ENCODE results near the gene IFIT1. TPM values are rescaled to one million over a fixed set of nuclear protein-coding genes. Genes with fewer than 3 reads are reported as not detected.
A peak's percentile ranks its signal among the peaks of the same experiment; 100 is the strongest.
"Not testable (repeated sequence)": the region's sequence is repeated elsewhere in the genome, so short reads cannot be mapped to it uniquely, and the experiment has no call there.

The IFIT1 gene
- total RNA-seq, 3 donors from 2014 or later: 0.13 to 0.41 (median 0.28) TPM

DNA sequence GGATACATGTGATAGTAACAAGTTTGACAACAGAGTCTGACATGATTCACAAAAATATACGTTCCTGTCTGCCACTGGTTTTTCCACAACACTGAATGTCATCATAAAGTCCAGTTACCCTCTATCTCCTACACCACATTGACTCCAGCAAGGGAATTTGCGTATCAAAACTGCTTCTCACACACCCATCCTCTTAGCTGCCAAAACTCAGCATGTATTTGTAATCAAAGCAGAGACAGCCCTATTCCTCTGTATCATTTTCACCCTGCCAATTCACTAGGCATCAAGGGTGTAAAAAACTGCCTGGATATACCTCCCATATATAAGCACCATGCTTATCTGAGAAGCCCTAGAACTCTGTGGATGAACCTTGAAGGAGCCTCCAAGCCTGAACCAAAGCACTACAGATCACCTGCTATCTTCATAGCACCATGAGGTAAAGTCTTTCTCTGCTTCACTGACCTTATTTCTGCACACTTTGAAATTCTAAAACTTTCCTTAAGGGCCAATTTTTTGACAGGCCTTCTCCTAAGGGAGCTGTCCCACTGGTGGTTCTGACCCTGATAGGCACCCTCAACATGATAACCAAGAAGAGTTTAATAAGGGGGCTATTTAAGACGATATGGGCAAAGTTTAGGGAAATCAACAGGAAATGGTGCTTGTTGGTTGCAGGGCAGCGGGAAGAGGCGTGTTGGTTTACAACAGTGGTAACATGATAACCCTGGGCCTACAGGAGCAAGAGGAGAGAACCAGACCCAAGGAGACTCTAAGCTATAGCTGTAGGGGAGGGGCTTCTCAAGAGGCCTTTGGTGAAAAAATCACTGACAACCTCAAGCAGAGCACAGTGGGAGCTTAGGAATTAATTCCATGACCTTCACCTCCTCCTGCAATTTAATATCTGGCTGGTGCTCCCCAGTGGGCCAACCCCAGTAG lies 14.5 kb upstream of the IFIT1 start, which contains the start of gene IFIT1B:
TSS of gene IFIT1B (plus strand) at position 352 of the 933 bp plus-strand sequence. CDS start at position 432, 80 bp downstream.
- Mint-ChIP-seq H3K4me1 (ENCODE audit: low read depth) (peaks cover 2% of the 10 kb centered on the region), H3K27me3 (ENCODE audit: low read depth) (no peaks in the 10 kb centered on the region), H3K9me3 (no peaks in the 10 kb centered on the region), H3K4me3 (no peak within 1 kb of the TSS), H3K36me3 (ENCODE audit: insufficient read depth) (no peaks in the 10 kb centered on the region)
- DNase-seq (no peak), ATAC-seq (no peak)

DNA sequence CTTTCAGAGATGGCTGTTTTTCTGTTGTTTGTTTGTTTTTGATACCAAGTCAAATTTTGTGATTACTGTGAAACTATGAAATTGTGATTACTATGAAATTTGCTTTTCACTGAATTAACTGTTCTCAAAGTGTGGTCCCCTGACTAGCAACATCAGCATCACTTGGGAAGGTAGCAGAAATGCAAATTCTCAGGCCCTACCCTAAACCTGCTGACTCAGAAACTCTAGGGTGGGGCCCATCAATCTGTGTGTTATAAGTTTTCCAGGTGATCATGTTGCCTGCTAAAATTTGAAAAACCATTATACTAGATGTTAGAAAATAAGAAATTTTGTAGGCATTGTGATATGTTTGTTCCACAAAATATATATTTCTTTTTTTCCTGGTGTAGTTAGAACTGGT lies 13.3 kb upstream of the IFIT1 start:
- Mint-ChIP-seq H3K9me3 (no peaks in the 10 kb centered on the region), H3K4me3 (no peak overlapping the region), H3K4me1 (ENCODE audit: low read depth) (peaks cover 2% of the 10 kb centered on the region), H3K27me3 (ENCODE audit: low read depth) (no peaks in the 10 kb centered on the region), H3K36me3 (ENCODE audit: insufficient read depth) (no peaks in the 10 kb centered on the region)
- no peak for DNase-seq
- no peak for ATAC-seq

GRCh38 chr10:89382757-89383156 lies 9.7 kb upstream of the IFIT1 start:
- H3K4me1 Mint-ChIP-seq (ENCODE audit: low read depth): peaks cover 2% of the 10 kb centered on the region
- no peaks in the 10 kb centered on the region for H3K9me3 Mint-ChIP-seq
- ATAC-seq: peak; percentile 65 to 71
- no peaks in the 10 kb centered on the region for H3K36me3 Mint-ChIP-seq (ENCODE audit: insufficient read depth)
- no peak for DNase-seq
- no peaks in the 10 kb centered on the region for H3K27me3 Mint-ChIP-seq (ENCODE audit: low read depth)
- no peak overlapping the region for H3K4me3 Mint-ChIP-seq

DNA sequence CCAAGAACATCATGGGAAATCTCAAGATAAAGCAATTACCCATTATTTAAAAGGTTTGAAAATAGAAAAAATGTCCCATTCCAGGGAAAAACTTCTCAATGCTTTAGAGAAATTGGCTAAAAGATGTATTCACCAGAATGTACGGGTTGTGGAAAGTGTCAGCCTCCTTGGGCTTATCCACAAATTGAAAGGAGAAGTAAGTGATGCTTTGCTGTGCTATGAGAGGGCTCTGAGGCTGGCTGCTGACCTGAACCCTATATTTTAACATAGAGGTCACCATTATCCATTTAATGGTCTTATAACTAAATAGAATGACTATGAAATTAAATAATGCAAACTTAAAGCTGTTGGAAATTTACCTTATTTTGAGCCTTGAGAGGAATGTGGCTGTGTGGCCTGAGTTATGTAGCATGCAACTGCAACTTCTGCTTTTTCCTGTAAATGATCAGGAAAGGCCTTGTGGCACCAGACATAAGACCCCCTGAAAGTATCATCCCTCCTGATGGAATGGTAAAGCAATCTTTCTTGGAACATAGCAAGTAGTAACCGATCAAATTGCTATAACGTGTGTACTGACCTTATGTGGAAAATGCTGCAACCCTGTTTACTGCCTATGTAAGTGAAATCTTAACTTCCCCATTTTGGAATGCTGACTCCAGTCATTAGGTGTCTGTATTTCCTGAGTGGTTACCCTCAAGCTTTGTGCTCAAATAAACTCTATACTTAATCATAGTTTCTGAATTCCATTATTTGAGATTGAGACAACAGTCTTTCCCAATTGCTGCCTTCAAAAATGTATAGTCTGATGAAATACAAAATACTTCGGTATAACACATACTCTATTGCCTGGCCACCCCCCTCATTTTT lies 7.7 kb upstream of the IFIT1 start:
- Mint-ChIP-seq H3K9me3 (no peaks in the 10 kb centered on the region), H3K4me1 (ENCODE audit: low read depth) (peaks cover 2% of the 10 kb centered on the region), H3K27me3 (ENCODE audit: low read depth) (no peaks in the 10 kb centered on the region), H3K4me3 (no peak overlapping the region), H3K36me3 (ENCODE audit: insufficient read depth) (no peaks in the 10 kb centered on the region)
- no peak for ATAC-seq
- DNase-seq: no peak

- no peak for DNase-seq
Measured at GRCh38 chr10:89388806-89389205, 3.6 kb upstream of the IFIT1 start.

DNA sequence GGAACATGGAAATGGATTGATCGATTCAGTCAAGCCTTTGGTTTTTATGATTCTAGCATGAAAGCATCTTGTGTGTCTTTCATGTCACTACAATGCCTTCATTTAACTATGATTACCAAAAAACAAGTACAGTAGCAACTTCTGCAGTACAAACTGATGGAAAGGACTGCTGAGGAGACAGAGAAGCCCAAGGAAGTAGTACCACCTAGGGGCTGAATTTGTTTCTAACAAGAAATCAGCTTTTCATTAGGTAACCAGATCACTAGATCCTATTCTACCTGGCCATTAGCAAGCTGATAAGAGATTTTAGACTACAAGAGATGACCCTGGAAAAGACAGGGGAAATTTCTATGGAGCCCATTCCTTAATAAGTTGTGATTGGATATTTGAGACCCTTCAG lies 3.2 kb upstream of the IFIT1 start:
- no peaks in the 10 kb centered on the region for H3K36me3 Mint-ChIP-seq (ENCODE audit: insufficient read depth)
- no peak overlapping the region for H3K4me3 Mint-ChIP-seq
- ATAC-seq: no peak
- no peaks in the 10 kb centered on the region for H3K27me3 Mint-ChIP-seq (ENCODE audit: low read depth)
- H3K9me3 Mint-ChIP-seq: no peaks in the 10 kb centered on the region
- peaks cover 22% of the 10 kb centered on the region for H3K4me1 Mint-ChIP-seq (ENCODE audit: low read depth)
- DNase-seq: no peak

More at GRCh38 chr10:89388806-89389205, 3.6 kb upstream of the IFIT1 start:
- no peak overlapping the region for H3K4me3 Mint-ChIP-seq
- ATAC-seq: no peak
- H3K9me3 Mint-ChIP-seq: no peaks in the 10 kb centered on the region
- H3K27me3 Mint-ChIP-seq (ENCODE audit: low read depth): no peaks in the 10 kb centered on the region
- H3K4me1 Mint-ChIP-seq (ENCODE audit: low read depth): peaks cover 17% of the 10 kb centered on the region
- no peaks in the 10 kb centered on the region for H3K36me3 Mint-ChIP-seq (ENCODE audit: insufficient read depth)

DNA sequence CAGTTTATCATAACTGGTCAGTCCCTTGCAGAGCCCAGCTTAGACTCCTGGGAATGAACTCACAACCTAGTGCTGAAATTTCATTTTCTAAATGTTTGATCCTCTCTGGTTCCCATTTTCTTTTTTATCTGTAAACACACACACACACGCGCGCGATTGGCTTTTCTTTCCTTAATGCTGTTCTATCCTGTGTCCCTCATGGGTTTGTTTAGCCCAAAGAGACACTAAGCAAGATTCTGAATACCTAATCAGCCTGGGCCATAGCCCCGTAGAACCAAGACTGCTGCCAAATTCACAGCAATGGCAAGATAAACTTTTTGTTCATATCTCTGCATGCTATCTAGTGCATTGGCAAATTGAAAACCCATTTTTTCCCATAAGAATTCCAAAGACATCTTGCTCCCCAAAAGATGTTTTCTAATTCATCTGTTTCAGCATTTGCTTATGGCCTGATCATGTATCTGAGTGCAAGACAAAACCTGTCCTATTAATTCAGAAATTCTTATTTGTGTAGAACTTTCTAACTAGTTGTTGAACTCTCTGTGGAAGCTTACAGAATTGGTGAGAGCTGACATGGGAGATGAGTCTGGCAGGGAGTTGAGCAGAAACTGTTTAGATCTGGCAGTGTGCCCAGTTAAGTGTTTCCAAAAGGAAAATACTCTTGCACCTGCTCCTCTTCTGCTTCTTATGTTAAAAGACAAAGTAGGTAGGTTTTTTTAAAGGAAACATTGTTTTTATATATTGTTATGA lies 1.8 kb upstream of the IFIT1 start:
- H3K4me1 Mint-ChIP-seq (ENCODE audit: low read depth): peaks cover 30% of the 10 kb centered on the region

DNA sequence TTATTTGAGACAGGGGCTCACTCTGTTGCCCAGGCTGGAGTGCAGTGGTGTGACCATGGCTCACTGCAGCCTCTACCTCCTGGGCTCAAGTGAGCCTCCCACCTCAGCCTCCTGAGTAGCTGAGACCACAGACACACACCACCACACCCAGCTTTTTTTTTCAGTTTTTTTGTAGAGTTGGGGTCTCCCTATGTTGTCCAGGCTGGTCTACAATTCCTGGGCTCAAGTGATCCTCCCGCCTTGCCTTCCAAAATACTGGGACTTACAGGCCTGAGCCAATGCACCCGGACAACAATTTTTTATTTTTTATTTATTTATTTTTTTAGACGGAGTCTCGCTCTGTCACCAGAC lies 1.2 kb upstream of the IFIT1 start:
- peaks cover 31% of the 10 kb centered on the region for H3K4me1 Mint-ChIP-seq (ENCODE audit: low read depth)
- not testable (repeated sequence) for ATAC-seq, DNase-seq

More for the DNA sequence above, 1.8 kb upstream of the IFIT1 start:
- no peaks in the 10 kb centered on the region for H3K9me3 Mint-ChIP-seq
- H3K4me3 Mint-ChIP-seq: no peak overlapping the region
- no peak for DNase-seq
- H3K27me3 Mint-ChIP-seq (ENCODE audit: low read depth): no peaks in the 10 kb centered on the region
- H3K36me3 Mint-ChIP-seq (ENCODE audit: insufficient read depth): peaks cover 6% of the 10 kb centered on the region
- no peak for ATAC-seq

DNA sequence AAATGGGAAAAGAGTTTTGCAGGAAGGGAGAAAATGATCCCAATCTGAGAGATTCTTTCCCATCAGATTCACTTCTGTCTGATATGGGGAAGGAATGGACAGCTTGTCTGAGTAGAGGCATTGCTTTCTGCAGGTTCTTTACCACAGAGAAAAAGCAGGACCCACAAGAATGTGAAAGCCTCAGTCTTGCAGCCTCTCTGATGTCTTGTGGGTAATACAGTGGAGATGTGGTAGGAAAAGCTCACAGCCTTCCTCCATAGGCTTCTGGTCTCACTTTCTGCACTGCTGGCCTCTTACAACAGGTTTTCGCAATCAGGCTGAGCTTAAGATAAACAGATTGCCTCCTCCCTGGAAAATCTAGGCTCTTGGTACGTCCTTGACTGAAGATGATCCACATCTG lies 551 bp downstream of the IFIT1 start:
- H3K9me3 Mint-ChIP-seq: no peaks in the 10 kb centered on the region
- DNase-seq (no peak), ATAC-seq (no peak)
- H3K27me3 Mint-ChIP-seq (ENCODE audit: low read depth): no peaks in the 10 kb centered on the region
- peaks cover 10% of the 10 kb centered on the region for H3K36me3 Mint-ChIP-seq (ENCODE audit: insufficient read depth)
- peak overlapping the region; percentile 82 for H3K4me3 Mint-ChIP-seq
- H3K4me1 Mint-ChIP-seq (ENCODE audit: low read depth): peaks cover 39% of the 10 kb centered on the region

More for the DNA sequence above, 1.2 kb upstream of the IFIT1 start:
- H3K36me3 Mint-ChIP-seq (ENCODE audit: insufficient read depth); H3K4me3 Mint-ChIP-seq; H3K9me3 Mint-ChIP-seq; H3K27me3 Mint-ChIP-seq (ENCODE audit: low read depth): not testable (repeated sequence)

- H3K4me1 Mint-ChIP-seq (ENCODE audit: low read depth): peaks cover 49% of the 10 kb centered on the region
- H3K36me3 Mint-ChIP-seq (ENCODE audit: insufficient read depth): peaks cover 20% of the 10 kb centered on the region
- ATAC-seq: no peak
- no peak for DNase-seq
- H3K4me3 Mint-ChIP-seq: peak overlapping the region; percentile 82
- H3K9me3 Mint-ChIP-seq: no peaks in the 10 kb centered on the region
- no peaks in the 10 kb centered on the region for H3K27me3 Mint-ChIP-seq (ENCODE audit: low read depth)
Measured at GRCh38 chr10:89393898-89394297, 1.5 kb downstream of the IFIT1 start.

GRCh38 chr10:89395141-89395540 lies 2.7 kb downstream of the IFIT1 start:
- DNase-seq: no peak
- no peak for ATAC-seq
- peaks cover 60% of the 10 kb centered on the region for H3K4me1 Mint-ChIP-seq (ENCODE audit: low read depth)
- H3K4me3 Mint-ChIP-seq: peak overlapping the region; percentile 17
- peaks cover 27% of the 10 kb centered on the region for H3K36me3 Mint-ChIP-seq (ENCODE audit: insufficient read depth)
- H3K27me3 Mint-ChIP-seq (ENCODE audit: low read depth): no peaks in the 10 kb centered on the region
- no peaks in the 10 kb centered on the region for H3K9me3 Mint-ChIP-seq

DNA sequence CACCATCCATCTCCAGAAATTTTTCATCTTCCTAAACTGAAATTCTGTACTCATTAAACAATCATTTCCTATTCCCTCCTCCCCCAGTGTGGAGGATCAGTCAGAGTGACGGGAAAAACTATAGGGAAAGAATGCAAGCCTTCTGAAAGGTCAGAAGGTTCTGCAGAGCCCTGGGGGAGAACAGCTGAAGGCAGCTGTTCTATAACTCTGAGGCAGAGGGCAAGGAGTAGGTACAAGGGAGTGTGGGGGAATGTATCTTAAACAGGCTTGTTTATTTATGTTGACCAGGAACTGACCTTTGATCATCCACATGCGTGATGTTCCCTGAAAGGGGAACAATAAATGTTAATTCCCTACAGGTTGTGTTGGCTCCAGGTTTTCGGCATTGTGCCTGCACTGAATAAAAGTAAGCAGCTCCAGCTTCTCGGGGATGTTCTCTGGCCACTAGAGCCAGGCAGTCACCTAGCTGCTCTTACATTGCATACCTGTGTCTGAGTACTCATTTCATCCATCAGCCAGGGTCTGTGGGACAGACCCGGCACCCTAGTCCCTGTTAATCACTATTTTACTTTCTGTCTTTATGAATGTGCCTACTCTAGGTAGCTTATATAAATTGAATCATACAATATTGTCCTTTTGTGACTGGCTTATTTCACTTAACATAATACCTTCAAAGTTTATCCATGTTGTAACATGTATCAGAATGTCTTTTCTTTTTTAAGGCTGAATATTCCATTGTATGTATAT lies 5.8 kb downstream of the IFIT1 start:
- Mint-ChIP-seq H3K4me1 (ENCODE audit: low read depth) (peaks cover 51% of the 10 kb centered on the region), H3K36me3 (ENCODE audit: insufficient read depth) (peaks cover 40% of the 10 kb centered on the region), H3K4me3 (no peak overlapping the region), H3K27me3 (ENCODE audit: low read depth) (no peaks in the 10 kb centered on the region), H3K9me3 (no peaks in the 10 kb centered on the region)
- ATAC-seq (no peak), DNase-seq (no peak)

- Mint-ChIP-seq H3K36me3 (ENCODE audit: insufficient read depth) (peaks cover 49% of the 10 kb centered on the region), H3K4me1 (ENCODE audit: low read depth) (peaks cover 39% of the 10 kb centered on the region), H3K4me3 (no peak overlapping the region), H3K27me3 (ENCODE audit: low read depth) (no peaks in the 10 kb centered on the region), H3K9me3 (no peaks in the 10 kb centered on the region)
- ATAC-seq: no peak
- no peak for DNase-seq
Measured at GRCh38 chr10:89399956-89400355, 7.5 kb downstream of the IFIT1 start.
